GM12892 (cell line): ENCODE data around the gene MIEF2.

ENCODE experiments used
- DNase-seq: peaks from one replicate; pipeline ENCODE4 v3.0.0; 2011; ENCODE audit not compliant: insufficient read length
- FAIRE-seq: peaks from 2 replicates; lab custom pipeline; 2011; peaks lifted over from hg19 to GRCh38; lab: Jason Lieb, UNC
- POLR2A ChIP-seq: IDR thresholded peaks from 2 replicates; pipeline ENCODE4 v1.6.1; 2011; ENCODE audit warnings: low read depth, low read length, control low read depth
- POLR2AphosphoS5 ChIP-seq: IDR thresholded peaks from 2 replicates; pipeline ENCODE4 v1.6.1; 2011; ENCODE audit warnings: low read depth, low read length, control low read depth
- TAF1 ChIP-seq: IDR thresholded peaks from 2 replicates; pipeline ENCODE4 v1.6.1; 2011; ENCODE audit warnings: low read depth, mild to moderate bottlenecking, control low read depth, low read length, borderline replicate concordance

Gene MIEF2

GRCh38 chr17:18258356-18259038, 2.0 kb upstream of the MIEF2 start, which contains the start of gene FLII:
FLII (minus strand) TSS chr17:18258738; CDS start chr17:18258690, 48 bp downstream.
- TF ChIP-seq TAF1 = 0 out of 2 replicates have a peak, but pooled peaks have one; percentile 12
- TF ChIP-seq POLR2AphosphoS5 = no peak
- TF ChIP-seq POLR2A = peak; percentile 49; the same call in 1 of the 2 replicates
- FAIRE-seq (peak; percentile 94), DNase-seq (peak; percentile 68)

GRCh38 chr17:18259621-18260331, 686 bp upstream of the MIEF2 start:
- no peak for FAIRE-seq
- no peak for DNase-seq
- TF ChIP-seq TAF1 = no peak
- TF ChIP-seq POLR2A = no peak
- no peak for TF ChIP-seq POLR2AphosphoS5

GRCh38 chr17:18261146-18261515, 669 bp downstream of the MIEF2 start:
- FAIRE-seq = peak; percentile 74
- TF ChIP-seq POLR2AphosphoS5 (no peak), TAF1 (no peak), POLR2A (no peak)
- peak; percentile 65 for DNase-seq

GRCh38 chr17:18261659-18262058, 1.2 kb downstream of the MIEF2 start:
- FAIRE-seq (no peak), DNase-seq (no peak)
- TF ChIP-seq TAF1 = no peak
- TF ChIP-seq POLR2A = no peak
- no peak for TF ChIP-seq POLR2AphosphoS5

- FAIRE-seq (no peak), DNase-seq (no peak)
- TF ChIP-seq POLR2AphosphoS5 (no peak), POLR2A (no peak), TAF1 (no peak)
Measured at GRCh38 chr17:18262111-18262510, 1.6 kb downstream of the MIEF2 start.

GRCh38 chr17:18262641-18263040, 2.2 kb downstream of the MIEF2 start:
- FAIRE-seq = no peak
- no peak for DNase-seq
- TF ChIP-seq POLR2AphosphoS5 (no peak), POLR2A (no peak), TAF1 (no peak)

GRCh38 chr17:18263885-18264682, 3.6 kb downstream of the MIEF2 start:
- no peak for DNase-seq
- no peak for FAIRE-seq
- no peak for TF ChIP-seq POLR2AphosphoS5
- TF ChIP-seq POLR2A = no peak
- TF ChIP-seq TAF1 = no peak

GRCh38 chr17:18267366-18267765, 6.9 kb downstream of the MIEF2 start:
- no peak for DNase-seq
- no peak for TF ChIP-seq POLR2A
- TF ChIP-seq POLR2AphosphoS5 = no peak
- TF ChIP-seq TAF1 = no peak
- no peak for FAIRE-seq

- TF ChIP-seq POLR2A (no peak), TAF1 (no peak), POLR2AphosphoS5 (no peak)
- FAIRE-seq = no peak
- DNase-seq = no peak
Measured at GRCh38 chr17:18267927-18268711, 7.7 kb downstream of the MIEF2 start.

GRCh38 chr17:18270046-18270931, 9.8 kb downstream of the MIEF2 start:
- TF ChIP-seq POLR2AphosphoS5 (no peak), POLR2A (no peak), TAF1 (no peak)
- FAIRE-seq (no peak), DNase-seq (no peak)
